Keratinocyte (primary cell): ENCODE results near the gene LRRC17. TPM values are rescaled to one million over a fixed set of nuclear protein-coding genes. Genes with fewer than 3 reads are reported as not detected.
A peak's percentile ranks its signal among the peaks of the same experiment; 100 is the strongest.

ENCODE experiments used
- DNase-seq: peaks from one replicate; pipeline ENCODE4 v3.0.0-alpha.2; 2011; ENCODE audit warnings: low read depth, missing footprints, low spot score
- FAIRE-seq: peaks from 2 replicates; lab custom pipeline; 2011; peaks lifted over from hg19 to GRCh38; lab: Jason Lieb, UNC
- H2AFZ ChIP-seq: 2 replicates; pipeline ENCODE4 v1.6.0; 2012; ENCODE audit warnings: low read length, control low read depth, inconsistent platforms; ENCODE audit not compliant: control insufficient read depth
- H3K27ac ChIP-seq: 2 replicates; pipeline ENCODE4 v1.5.1; 2011; ENCODE audit warnings: low read length; ENCODE audit not compliant: control insufficient read depth, insufficient read depth
- H3K27me3 ChIP-seq: 3 replicates; pipeline ENCODE4 v1.6.0; 2011; ENCODE audit warnings: low read length; ENCODE audit not compliant: control insufficient read depth, insufficient read depth; ENCODE audit errors: extremely low read depth
- H3K36me3 ChIP-seq, 2 experiments: 2 replicates in 1 of 2; 3 replicates in 1 of 2; pipeline ENCODE4 v1.5.1; 2011; ENCODE audit warnings: low read length in 2 of 2, mild to moderate bottlenecking in 1 of 2; ENCODE audit not compliant: control insufficient read depth in 2 of 2, insufficient read depth in 2 of 2; ENCODE audit errors: extremely low read depth in 1 of 2
- H3K4me1 ChIP-seq: 3 replicates; pipeline ENCODE4 v1.5.1; 2011; ENCODE audit warnings: low read length; ENCODE audit not compliant: control insufficient read depth, insufficient read depth; ENCODE audit errors: extremely low read depth
- H3K4me2 ChIP-seq: 3 replicates; pipeline ENCODE4 v1.6.0; 2011; ENCODE audit warnings: low read depth, low read length; ENCODE audit not compliant: control insufficient read depth, insufficient read depth; ENCODE audit errors: extremely low read depth
- H3K4me3 ChIP-seq, 3 experiments: fragments of 200-600 bp in 1 of 3; sonication (generic) in 1 of 3; 2 replicates in 2 of 3; 3 replicates in 1 of 3; pipeline ENCODE4 v1.5.1; 2011 to 2016; ENCODE audit warnings: low read length in 3 of 3, mild to moderate bottlenecking in 3 of 3, control low read depth in 2 of 3, inconsistent platforms in 1 of 3, low read depth in 1 of 3, mixed read lengths in 1 of 3, mixed run types in 1 of 3, moderate library complexity in 1 of 3; ENCODE audit not compliant: control insufficient read depth in 2 of 3, insufficient read depth in 2 of 3; ENCODE audit errors: extremely low read depth in 1 of 3
- H3K79me2 ChIP-seq: 2 replicates; pipeline ENCODE4 v1.6.0; 2012; ENCODE audit warnings: low read length; ENCODE audit not compliant: control insufficient read depth, insufficient read depth
- H3K9ac ChIP-seq: 3 replicates; pipeline ENCODE4 v1.6.0; 2011; ENCODE audit warnings: low read length; ENCODE audit not compliant: control insufficient read depth, insufficient read depth; ENCODE audit errors: extremely low read depth
- H3K9me1 ChIP-seq: 3 replicates; pipeline ENCODE4 v1.6.0; 2011; ENCODE audit warnings: low read length; ENCODE audit not compliant: control insufficient read depth, insufficient read depth; ENCODE audit errors: extremely low read depth
- H3K9me3 ChIP-seq: 2 replicates; pipeline ENCODE4 v1.5.1; 2012; ENCODE audit warnings: low read depth, low read length; ENCODE audit not compliant: control insufficient read depth
- H4K20me1 ChIP-seq: 3 replicates; pipeline ENCODE4 v1.6.0; 2011; ENCODE audit warnings: low read length; ENCODE audit not compliant: control insufficient read depth, insufficient read depth; ENCODE audit errors: extremely low read depth
- EZH2 ChIP-seq: IDR thresholded peaks from one replicate; pipeline ENCODE4 v1.6.1; 2012; ENCODE audit warnings: inconsistent platforms, mild to moderate bottlenecking, low read length, moderate library complexity
- dilution Hi-C: fragments of 300-500 bp; cut with MboI; formaldehyde crosslinking; loops from one replicate; pipeline ENCODE4 v1.7.0; 2020; ENCODE audit warnings: low sequenced_read_pairs; ENCODE audit not compliant: extremely low pct_ligation_motif_present
- polyA plus RNA-seq, 5 experiments: library from polyadenylated mRNA; depleted of rRNA in 3 of 5; stranded (reverse) in 3 of 5; stranded (forward) in 1 of 5; unstranded in 1 of 5; fragments of >200 nt; gene quantifications; 1 replicate in 1 of 5; 2 replicates in 3 of 5; 3 replicates in 1 of 5; pipeline versions ENCODE4 v1.2.1 to v1.2.3, GENCODE V29; 2011 to 2012; ENCODE audit warnings: missing spikeins in 2 of 5, low read depth in 1 of 5, low replicate concordance in 1 of 5
- TF ChIP-seq, protein P1 (sequence below), 3 experiments: IDR thresholded peaks in 1 of 3; conservative IDR thresholded peaks in 1 of 3; optimal IDR thresholded peaks in 1 of 3; 2 replicates in 2 of 3; 3 replicates in 1 of 3; pipeline versions ENCODE3 to v1.5.1; 2011; ENCODE audit warnings: low read length in 3 of 3, mild to moderate bottlenecking in 3 of 3, moderate library complexity in 2 of 3, control low read depth in 1 of 3, inconsistent platforms in 1 of 3; ENCODE audit not compliant: insufficient read depth in 2 of 3; ENCODE audit errors: extremely low read depth in 1 of 3

The LRRC17 gene
- polyA plus RNA-seq, 1 donor (not counting 4 experiments of a cell fraction or from before 2014, with no cell fraction given), result 0.20 TPM

DNA sequence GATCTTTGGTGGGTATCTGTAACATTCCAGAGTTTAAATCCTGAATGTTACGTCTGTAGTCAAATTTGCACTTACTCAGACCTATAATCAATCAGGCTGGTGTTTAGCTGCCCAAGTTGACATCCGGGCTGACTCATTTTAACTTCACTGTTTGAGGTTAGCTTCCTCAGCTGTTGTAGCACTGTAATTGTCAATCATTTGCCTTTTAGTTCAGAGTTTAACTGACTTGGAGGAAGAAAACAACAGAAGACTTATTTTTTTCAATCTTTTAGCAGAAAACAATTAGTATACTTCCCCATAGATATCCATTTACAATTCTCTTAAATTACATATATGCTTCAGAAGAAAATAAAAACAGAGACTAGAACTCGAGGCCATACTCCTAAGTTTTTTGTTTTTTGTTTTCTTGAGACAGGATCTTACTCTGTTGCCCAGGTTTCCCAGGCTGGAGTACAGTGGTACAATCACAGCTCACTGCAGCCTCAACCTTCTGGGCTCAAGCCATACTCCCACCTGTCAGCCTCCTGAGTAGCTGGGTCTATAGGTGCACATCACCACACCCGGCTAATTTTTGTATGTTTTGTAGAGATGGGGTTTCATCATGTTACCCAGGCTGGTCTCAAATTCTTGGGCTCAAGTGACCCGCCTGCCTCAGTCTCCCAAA, 38.5 kb upstream of the LRRC17 start:
- H3K4me2 ChIP-seq, result peak overlapping the region; percentile 56
- peak overlapping the region; percentile 90 for H3K27ac ChIP-seq
- peak overlapping the region; percentile 64 for H3K9ac ChIP-seq
- H3K9me1 ChIP-seq, result no peaks in the 10 kb centered on the region
- no peaks in the 10 kb centered on the region for H3K9me3 ChIP-seq
- peak; percentile 48 for DNase-seq
- peaks cover 49% of the 10 kb centered on the region for H3K4me1 ChIP-seq
- dilution Hi-C loops, result no loop called here
- H3K27me3 ChIP-seq, result no peaks in the 10 kb centered on the region
- H3K4me3 ChIP-seq, result no peak overlapping the region
- H3K79me2 ChIP-seq, result no peaks in the 10 kb centered on the region
- H3K36me3 ChIP-seq, result no peaks in the 10 kb centered on the region
- peak; percentile 90 for FAIRE-seq
- no peaks in the 10 kb centered on the region for H4K20me1 ChIP-seq
- no peak for TF ChIP-seq EZH2
- TF ChIP-seq, protein P1, sequence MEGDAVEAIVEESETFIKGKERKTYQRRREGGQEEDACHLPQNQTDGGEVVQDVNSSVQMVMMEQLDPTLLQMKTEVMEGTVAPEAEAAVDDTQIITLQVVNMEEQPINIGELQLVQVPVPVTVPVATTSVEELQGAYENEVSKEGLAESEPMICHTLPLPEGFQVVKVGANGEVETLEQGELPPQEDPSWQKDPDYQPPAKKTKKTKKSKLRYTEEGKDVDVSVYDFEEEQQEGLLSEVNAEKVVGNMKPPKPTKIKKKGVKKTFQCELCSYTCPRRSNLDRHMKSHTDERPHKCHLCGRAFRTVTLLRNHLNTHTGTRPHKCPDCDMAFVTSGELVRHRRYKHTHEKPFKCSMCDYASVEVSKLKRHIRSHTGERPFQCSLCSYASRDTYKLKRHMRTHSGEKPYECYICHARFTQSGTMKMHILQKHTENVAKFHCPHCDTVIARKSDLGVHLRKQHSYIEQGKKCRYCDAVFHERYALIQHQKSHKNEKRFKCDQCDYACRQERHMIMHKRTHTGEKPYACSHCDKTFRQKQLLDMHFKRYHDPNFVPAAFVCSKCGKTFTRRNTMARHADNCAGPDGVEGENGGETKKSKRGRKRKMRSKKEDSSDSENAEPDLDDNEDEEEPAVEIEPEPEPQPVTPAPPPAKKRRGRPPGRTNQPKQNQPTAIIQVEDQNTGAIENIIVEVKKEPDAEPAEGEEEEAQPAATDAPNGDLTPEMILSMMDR (optimal IDR thresholded peaks at IDR 0.05 in 1 of 3, IDR thresholded peaks at IDR 0.05 in 1 of 3, conservative IDR thresholded peaks at IDR 0.05 in 1 of 3; ENCODE audit: extremely low read depth in 1 of 3, insufficient read depth in 2 of 3, low read length in 3 of 3), result no peak
- no peak overlapping the region for H2AFZ ChIP-seq

DNA sequence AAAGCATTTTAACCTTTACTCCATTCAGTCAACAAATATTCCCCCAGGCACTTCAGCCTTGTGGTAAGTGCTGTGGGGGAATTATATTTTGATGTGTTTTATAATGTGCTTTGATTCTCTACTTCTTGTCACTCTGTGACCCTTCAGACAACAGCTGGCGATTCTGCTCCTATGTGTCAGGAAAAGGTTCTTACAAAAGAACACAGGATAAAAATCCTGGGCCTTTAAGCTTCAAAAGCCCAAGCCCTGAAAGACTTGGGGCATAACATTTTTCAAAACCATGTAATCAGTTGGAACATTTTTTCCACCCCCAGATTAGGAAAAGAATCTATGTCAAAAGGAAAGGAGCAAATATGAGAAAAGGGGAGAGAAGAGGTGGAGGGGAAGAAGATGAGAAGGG, 37.8 kb upstream of the LRRC17 start:
- Histone ChIP-seq H3K27me3 (no peaks in the 10 kb centered on the region), H3K9me3 (no peaks in the 10 kb centered on the region), H3K4me1 (peaks cover 49% of the 10 kb centered on the region), H2AFZ (peak overlapping the region; percentile 9), H3K27ac (peak overlapping the region; percentile 90), H3K9ac (peak overlapping the region; percentile 64), H4K20me1 (no peaks in the 10 kb centered on the region), H3K36me3 (no peaks in the 10 kb centered on the region), H3K9me1 (no peaks in the 10 kb centered on the region), H3K79me2 (no peaks in the 10 kb centered on the region), H3K4me3 (no peak overlapping the region), H3K4me2 (peak overlapping the region; percentile 39)
- DNase-seq (no peak), FAIRE-seq (no peak)
- dilution Hi-C loops, result no loop called here
- TF ChIP-seq, protein P1 (optimal IDR thresholded peaks at IDR 0.05 in 1 of 3, IDR thresholded peaks at IDR 0.05 in 1 of 3, conservative IDR thresholded peaks at IDR 0.05 in 1 of 3; ENCODE audit: extremely low read depth in 1 of 3, insufficient read depth in 2 of 3, low read length in 3 of 3), result no peak
- no peak for TF ChIP-seq EZH2
